Prostate gland (tissue), 2 donors: ENCODE results near the gene PAK4. TPM values are rescaled to one million over a fixed set of nuclear protein-coding genes. Genes with fewer than 3 reads are reported as not detected.
A peak's percentile ranks its signal among the peaks of the same experiment; 100 is the strongest.

Source experiments
- DNase-seq: peaks from one replicate; pipeline ENCODE4 v3.0.0-alpha.2; 2019; ENCODE audit warnings: low spot score
- H3K27ac ChIP-seq, 2 donors: fragments of 200-600 bp; sonication (generic); 2 replicates each; pipeline ENCODE4 v1.5.1; 2017 to 2019
- H3K27me3 ChIP-seq: fragments of 200-600 bp; sonication (generic); replicated peaks from 2 replicates; pipeline ENCODE4 v1.5.1; 2019; ENCODE audit not compliant: insufficient read depth
- H3K36me3 ChIP-seq, 2 donors: fragments of 200-600 bp; sonication (generic); 1 replicate in 1 of 2; 2 replicates in 1 of 2; pipeline versions ENCODE4 v1.5.1 to v1.8.1; 2017 to 2019
- H3K4me1 ChIP-seq: fragments of 200-600 bp; sonication (generic); replicated peaks from 2 replicates; pipeline ENCODE4 v1.5.1; 2019
- H3K4me3 ChIP-seq, 2 donors: fragments of 200-600 bp; sonication (generic); 2 replicates each; pipeline ENCODE4 v1.5.1; 2017 to 2019
- H3K9me3 ChIP-seq: fragments of 200-600 bp; sonication (generic); 2 replicates; pipeline ENCODE4 v1.5.1; 2017
- POLR2A ChIP-seq: fragments of 450-650 bp; IDR thresholded peaks from one replicate; pipeline ENCODE4 v1.6.1; 2016; ENCODE audit warnings: antibody characterized with exemption, mild to moderate bottlenecking
- POLR2AphosphoS5 ChIP-seq: sonication (generic); formaldehyde crosslinking; IDR thresholded peaks from one replicate; pipeline ENCODE4 v1.6.1; 2017; ENCODE audit warnings: antibody characterized with exemption
- WGBS: methylation state at CpG from one replicate; pipeline ENCODE4 v1.1.5; 2018; 5-methylcytosine and 5-hydroxymethylcytosine counted together
- intact Hi-C: fragments of 100-400 bp; cut with DNase I; formaldehyde crosslinking; loops from one replicate; pipeline ENCODE4 v1.14.2; 2022
- total RNA-seq, 2 donors: library from RNA; depleted of rRNA; stranded (reverse); fragments of >200 nt; gene quantifications; one replicate each; pipeline ENCODE4 v1.1.0, GENCODE V29; 2016
- TF ChIP-seq, protein P1 (sequence below), 4 experiments: fragments of 200-600 bp in 2 of 4; fragments of 450-650 bp in 2 of 4; sonication (generic) in 2 of 4; IDR thresholded peaks; 1 replicate in 3 of 4; 2 replicates in 1 of 4; pipeline ENCODE4 v1.5.1; 2016 to 2019; ENCODE audit warnings: antibody characterized with exemption in 4 of 4, mild to moderate bottlenecking in 2 of 4, moderate library complexity in 2 of 4

PAK4 gene
- total RNA-seq, 2 donors from 2014 or later = 111 to 123 TPM

DNA sequence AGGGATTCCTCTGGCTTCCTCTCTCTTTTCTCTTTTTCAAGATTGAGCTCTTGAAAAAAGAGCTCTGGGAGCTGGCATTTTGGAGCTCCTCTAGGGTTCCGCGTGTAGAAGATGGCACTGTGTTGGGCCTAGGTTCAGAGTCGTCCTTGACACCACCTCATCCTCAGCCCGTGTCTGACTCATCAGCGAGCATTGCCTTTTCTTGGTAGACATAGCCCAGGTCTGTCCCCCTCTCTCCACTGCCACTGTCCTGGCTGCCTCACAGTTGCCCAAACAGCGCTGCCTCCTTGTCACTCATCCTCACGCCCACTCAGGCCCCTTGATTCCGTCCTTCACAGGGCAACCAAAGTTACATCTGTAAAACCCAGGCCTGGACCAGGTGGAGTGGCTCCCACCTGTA lies 24.6 kb downstream of the PAK4 start:
- no peak for DNase-seq

DNA sequence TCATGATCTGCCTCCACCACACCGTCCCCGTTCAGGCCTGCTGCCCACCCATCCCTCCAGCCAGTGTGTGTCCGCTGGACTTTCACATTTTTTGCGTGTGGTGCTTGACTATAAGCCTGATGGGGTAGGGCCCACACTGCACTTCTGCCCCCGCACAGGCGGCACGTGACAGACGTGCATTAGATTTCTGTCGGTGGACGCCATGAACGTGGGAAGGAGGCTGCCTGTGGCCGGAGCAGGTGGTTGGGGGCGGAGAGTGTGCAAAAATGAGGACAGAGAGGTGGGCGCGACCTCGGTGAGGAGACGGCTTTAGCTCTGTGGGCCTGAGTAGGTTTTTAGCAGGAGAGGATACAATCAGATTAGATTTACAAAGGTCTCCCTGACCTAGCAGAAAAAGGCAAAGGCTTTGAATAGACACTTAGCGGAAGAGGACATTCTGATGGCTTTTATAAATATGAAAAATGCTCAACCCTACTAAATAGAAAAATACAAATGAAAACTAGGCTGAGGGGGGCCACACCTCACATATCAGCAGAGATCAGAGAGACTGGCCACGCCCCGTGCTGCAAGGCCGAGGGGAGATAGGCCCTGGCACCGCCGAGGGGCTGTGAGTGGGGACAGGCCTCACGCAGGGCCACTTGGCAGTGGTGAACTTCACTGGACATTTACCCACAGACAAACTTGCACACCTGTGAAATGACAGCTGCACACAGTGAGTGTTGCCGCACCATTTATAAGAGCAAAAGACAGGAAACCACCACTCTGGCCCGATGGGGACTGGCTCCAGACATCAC lies 25.4 kb downstream of the PAK4 start:
- peak overlapping the region in 1 of 2 donors; percentile 42 for H3K27ac ChIP-seq
- TF ChIP-seq POLR2A = no peak
- TF ChIP-seq, protein P1, sequence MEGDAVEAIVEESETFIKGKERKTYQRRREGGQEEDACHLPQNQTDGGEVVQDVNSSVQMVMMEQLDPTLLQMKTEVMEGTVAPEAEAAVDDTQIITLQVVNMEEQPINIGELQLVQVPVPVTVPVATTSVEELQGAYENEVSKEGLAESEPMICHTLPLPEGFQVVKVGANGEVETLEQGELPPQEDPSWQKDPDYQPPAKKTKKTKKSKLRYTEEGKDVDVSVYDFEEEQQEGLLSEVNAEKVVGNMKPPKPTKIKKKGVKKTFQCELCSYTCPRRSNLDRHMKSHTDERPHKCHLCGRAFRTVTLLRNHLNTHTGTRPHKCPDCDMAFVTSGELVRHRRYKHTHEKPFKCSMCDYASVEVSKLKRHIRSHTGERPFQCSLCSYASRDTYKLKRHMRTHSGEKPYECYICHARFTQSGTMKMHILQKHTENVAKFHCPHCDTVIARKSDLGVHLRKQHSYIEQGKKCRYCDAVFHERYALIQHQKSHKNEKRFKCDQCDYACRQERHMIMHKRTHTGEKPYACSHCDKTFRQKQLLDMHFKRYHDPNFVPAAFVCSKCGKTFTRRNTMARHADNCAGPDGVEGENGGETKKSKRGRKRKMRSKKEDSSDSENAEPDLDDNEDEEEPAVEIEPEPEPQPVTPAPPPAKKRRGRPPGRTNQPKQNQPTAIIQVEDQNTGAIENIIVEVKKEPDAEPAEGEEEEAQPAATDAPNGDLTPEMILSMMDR (IDR thresholded peaks at IDR 0.05) = no peak
- no peak for TF ChIP-seq POLR2AphosphoS5
- no peak for DNase-seq
- no peaks in the 10 kb centered on the region for H3K9me3 ChIP-seq
- no peaks in the 10 kb centered on the region for H3K36me3 ChIP-seq
- 80% methylated on average over 26 of the region's 26 CpGs for WGBS
- peaks cover 22% of the 10 kb centered on the region for H3K4me1 ChIP-seq
- H3K4me3 ChIP-seq = no peak overlapping the region
- H3K27me3 ChIP-seq = no peaks in the 10 kb centered on the region
- intact Hi-C loops = no loop called here

More for the DNA sequence above, 24.6 kb downstream of the PAK4 start:
- intact Hi-C loops = no loop called here
- 92% methylated on average over 8 of the region's 8 CpGs for WGBS
- Histone ChIP-seq H3K4me1 (peaks cover 21% of the 10 kb centered on the region), H3K36me3 (no peaks in the 10 kb centered on the region), H3K9me3 (no peaks in the 10 kb centered on the region), H3K27ac (peak overlapping the region in 1 of 2 donors; percentile 42), H3K4me3 (no peak overlapping the region), H3K27me3 (no peaks in the 10 kb centered on the region)
- TF ChIP-seq POLR2AphosphoS5 = no peak
- TF ChIP-seq, protein P1 (IDR thresholded peaks at IDR 0.05) = no peak
- TF ChIP-seq POLR2A = no peak

DNA sequence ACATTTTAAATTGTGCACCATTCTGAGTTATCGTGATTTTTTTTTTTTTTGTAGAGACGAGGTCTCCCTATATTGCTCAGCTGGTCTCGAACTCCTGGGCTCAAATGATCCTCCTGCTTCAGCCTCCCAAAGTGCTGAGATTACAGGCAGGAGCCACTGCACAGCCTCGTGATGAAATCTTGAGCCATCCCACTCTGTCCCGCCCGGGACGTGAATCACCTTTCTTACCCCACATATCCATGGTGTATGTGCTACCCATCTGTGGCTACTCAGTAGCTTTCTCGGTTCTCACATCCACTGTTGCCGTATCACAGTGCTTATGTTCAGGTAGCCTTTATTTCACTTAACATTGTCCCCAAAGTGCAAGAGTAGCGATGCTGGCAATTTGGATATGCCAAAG lies 26.5 kb downstream of the PAK4 start:
- intact Hi-C loops = no loop called here
- 92% methylated on average over 10 of the region's 10 CpGs for WGBS

DNA sequence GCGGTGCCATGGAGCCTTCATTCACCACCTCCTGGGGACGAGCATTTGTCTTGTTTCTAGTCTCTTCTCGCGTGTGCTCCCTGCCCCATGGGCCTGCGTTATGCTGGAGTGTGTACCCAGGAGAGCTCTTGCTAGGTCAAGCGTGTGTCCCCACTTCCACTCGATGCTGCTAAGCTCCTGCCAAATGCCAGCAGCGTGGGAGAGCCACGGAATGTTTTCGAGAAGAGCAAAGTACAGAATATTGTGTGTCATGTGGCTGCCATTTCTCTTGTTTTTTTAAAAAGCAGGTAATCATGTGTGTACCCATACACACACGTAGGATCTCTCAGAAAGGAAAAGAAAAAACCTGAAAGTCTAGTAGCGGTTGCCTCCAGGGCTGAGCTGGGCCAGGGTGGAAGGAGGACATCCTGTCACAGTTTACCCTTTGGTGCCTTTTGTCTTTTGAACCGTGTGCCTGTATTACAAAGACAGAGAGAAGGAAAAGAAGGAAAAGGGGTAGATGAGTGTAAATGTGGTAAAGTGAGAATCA lies 28.6 kb downstream of the PAK4 start:
- Histone ChIP-seq H3K4me3 (no peak overlapping the region), H3K27ac (peak overlapping the region; percentile 66 to 74), H3K4me1 (peaks cover 36% of the 10 kb centered on the region), H3K9me3 (no peaks in the 10 kb centered on the region), H3K27me3 (no peaks in the 10 kb centered on the region), H3K36me3 (no peaks in the 10 kb centered on the region)
- DNase-seq = no peak
- intact Hi-C loops = no loop called here
- TF ChIP-seq POLR2AphosphoS5 (no peak), POLR2A (no peak)
- TF ChIP-seq, protein P1 (IDR thresholded peaks at IDR 0.05) = peak in 1 of 4 experiments; percentile 34
- WGBS = 57% methylated on average over 13 of the region's 13 CpGs

More for the DNA sequence above, 26.5 kb downstream of the PAK4 start:
- no peaks in the 10 kb centered on the region for H3K9me3 ChIP-seq
- no peak for DNase-seq
- H3K27ac ChIP-seq = no peak overlapping the region
- no peak overlapping the region for H3K4me3 ChIP-seq
- no peaks in the 10 kb centered on the region for H3K36me3 ChIP-seq
- TF ChIP-seq POLR2A (no peak), POLR2AphosphoS5 (no peak)
- TF ChIP-seq, protein P1 (IDR thresholded peaks at IDR 0.05) = no peak
- H3K27me3 ChIP-seq = no peaks in the 10 kb centered on the region
- peaks cover 29% of the 10 kb centered on the region for H3K4me1 ChIP-seq
